ENCODE measurements around the gene SYNCRIP.
"Not testable (repeated sequence)": the region's sequence is repeated elsewhere in the genome, so short reads cannot be mapped to it uniquely, and the experiment has no call there.

SYNCRIP gene

DNA sequence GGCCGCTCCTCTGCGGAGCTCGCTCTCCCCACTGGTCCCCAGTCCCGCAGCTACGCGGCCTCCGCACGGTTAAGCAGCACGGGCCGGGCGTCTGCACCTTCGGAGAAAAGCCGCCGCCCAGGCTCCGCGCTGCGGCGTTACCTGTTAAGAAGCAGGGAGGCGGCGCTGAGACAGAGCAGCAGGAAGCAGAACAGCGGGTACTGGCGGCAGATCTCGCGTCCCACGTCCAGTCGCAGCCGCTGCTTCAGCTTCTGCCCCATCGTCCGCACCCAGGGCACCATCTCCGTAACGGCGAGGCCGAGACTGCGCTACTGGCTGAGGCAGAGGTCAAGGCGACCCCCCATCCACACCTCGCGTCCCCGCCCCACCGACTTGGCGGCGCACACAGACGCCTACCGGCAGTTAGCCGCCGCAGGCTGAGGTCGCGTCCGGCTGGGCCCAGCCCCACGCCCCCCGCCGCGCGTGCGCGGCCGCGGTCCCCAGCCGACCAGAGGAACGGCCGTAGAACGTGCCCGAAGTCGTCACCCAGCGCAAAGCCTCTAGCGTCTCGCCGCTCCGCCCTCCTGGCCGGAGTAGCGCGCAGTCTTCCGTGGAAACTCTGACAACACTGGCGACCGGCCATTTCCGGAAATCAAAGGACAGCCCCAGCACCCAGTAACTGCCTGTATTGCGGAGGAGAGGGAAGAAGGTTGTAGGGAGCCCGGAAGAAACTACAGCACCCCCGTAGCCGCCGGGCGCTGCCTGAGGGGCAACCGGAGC, 49.1 kb downstream of the SYNCRIP start, which contains the start of gene SNX14:
SNX14 (minus strand) TSS at position 421 of the 759 bp plus-strand sequence; CDS start at position 281, 140 bp downstream.
- peak; percentile 85 to 89 for DNase-seq

DNA sequence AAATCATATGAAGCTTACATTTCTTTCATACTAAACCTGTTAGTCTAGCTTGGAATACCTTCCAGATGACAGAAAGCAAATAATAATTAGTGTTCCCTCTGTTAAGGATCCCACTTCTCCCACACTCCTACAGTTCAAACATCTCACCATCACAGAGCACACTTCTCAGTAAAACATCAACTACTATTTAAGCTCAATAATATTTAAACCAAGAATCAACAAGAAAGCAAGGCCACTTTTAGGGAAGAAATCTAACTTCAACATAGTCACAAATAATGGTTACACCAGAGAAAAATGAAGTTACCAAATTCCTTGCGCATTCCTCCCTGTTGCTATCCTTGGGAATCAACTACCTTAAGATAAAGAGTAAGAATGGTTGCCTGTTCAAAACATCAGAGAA, 50.7 kb downstream of the SYNCRIP start:
- no peak for DNase-seq

DNA sequence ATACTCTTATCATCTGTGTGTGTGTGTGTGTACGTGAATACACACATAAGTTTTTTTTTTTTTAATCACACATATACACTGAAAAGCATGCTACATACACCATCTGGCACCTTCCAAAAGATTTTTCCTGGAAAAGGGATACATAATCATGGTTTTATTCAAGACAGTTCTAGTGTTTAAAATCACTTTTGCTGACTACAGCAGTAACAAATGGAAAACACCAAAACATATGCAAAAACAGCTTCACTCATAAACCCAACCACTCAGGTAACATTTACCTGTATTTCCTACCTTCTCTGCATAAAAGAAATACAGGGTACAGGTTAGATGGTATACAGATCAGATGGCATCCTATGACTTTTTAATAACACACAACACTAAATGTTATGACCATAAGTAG, 51.5 kb downstream of the SYNCRIP start:
- no peak for DNase-seq

DNA sequence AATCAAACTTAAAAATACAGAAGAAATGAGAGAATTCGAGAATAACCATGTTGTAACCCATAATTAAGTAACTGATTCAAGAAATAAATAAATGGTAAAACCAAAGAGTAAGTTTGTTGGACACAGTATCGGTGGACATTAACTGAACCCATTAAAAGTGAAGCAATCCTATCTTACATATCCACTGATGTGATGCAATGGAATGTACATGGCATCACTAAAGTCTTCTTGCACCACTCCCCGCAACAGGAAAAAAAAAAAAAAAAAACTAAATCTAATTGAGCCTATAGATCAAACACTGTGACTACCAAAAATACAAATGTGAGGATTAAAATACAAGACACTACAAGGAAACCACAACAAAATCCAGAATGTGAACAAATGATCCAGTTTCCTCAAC, 56.9 kb downstream of the SYNCRIP start:
- no peak for DNase-seq

DNA sequence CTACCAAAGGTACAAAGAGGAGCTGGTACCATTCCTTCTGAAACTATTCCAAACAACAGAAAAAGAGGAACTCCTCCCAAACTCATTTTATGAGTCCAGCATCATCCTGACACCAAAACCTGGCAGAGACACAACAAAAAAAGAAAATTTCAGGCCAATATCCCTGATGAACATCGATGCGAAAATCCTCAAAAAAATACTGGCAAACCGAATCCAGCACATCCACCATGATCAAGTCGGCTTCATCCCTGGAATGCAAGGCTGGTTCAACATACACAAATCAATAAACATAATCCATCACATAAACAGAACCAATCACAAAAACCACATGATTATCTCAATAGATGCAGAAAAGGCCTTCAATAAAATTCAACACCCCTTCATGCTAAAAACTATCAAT, 59.9 kb downstream of the SYNCRIP start:
- DNase-seq = not testable (repeated sequence)

DNA sequence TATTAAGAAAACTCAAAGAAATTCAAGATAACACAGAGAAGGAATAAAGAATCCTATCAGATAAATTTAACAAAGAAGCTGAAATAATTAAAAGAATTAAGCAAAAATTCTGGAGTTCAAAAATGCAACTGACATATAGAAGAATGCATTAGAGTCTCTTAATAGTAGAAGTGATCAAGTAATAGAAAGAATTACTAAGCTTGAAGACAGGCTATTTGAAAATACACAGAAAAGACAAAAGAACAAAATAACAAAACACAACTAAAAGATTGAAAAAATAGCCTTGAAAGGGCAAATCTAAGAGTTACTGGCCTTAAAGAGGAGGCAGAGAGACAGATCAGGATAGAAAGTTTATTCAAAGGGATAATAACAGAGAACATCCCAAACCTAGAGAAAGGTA, 61.1 kb downstream of the SYNCRIP start:
- DNase-seq = no peak

DNA sequence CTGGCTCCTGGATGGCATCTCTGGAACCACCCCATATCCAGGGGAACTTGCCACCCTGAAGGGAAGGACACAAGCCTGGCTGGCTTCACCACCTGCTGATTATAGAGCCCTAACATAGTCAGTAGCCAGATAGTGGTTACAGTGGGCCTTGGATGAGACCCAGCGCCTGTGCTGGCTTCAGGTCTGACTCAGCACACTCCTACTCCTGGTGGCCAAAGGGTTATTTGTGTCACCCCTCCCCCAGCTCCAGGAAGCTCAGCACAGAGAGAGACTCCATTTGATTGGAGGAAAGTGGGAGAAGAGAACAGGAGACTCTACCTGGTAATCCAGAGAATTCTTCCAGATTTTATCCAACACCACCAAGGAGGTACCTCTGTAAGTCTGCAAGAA, 61.8 kb downstream of the SYNCRIP start:
- no peak for DNase-seq

DNA sequence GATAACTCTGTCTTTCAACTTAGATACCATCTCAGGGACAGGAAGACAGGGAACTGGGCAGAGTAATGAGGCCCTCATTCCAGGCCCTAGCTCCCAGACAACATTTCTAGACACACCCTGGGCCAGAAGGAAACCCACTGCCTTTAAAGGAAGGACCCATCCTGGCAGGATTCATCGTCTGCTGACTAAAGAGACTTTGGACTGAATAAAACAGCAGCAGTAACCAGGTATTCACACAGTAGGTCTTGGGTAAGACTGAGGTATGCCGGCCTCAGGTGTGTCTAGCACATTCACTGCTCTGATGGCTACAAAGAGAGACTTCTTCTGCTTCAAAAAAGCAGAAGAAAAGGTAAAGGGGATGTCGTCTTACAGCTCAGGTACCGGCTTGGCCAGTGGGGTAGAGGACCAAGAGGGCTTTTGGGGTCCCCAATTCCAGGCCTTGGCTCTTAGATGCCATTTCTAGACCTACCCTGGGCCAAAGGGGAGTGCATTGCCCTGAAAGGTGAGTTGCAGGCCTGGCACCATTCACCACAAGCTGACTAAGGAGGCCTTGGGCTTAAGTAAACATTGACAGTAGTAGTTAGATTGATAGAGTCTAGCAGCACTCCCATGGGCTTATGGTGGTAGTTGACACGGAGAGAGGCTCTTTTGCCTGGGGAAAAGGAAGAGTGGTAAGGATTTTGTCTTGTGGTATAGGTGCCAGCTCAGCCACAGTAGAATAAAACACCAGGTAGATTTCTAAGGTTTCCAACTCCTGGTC, 62.4 kb downstream of the SYNCRIP start:
- DNase-seq = no peak

DNA sequence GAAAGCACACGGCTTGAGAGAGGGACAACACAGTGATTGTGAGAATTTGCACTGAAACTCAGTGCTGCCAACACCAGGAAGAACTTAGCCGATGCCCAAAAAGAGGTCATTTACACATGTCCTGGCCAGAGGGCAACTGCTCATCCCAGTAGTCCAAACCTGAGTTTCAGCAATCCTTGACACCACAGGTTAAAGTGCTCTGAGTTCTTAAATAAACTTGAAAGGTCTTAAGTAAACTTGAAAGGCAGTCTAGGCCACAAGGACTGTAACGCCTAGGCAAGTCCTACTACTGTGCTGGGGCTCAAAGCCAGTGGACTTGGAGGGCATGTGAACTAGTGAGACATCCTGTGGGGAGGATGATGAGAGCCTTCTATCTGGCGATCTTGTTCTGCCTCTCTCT, 63.1 kb downstream of the SYNCRIP start:
- DNase-seq = no peak

DNA sequence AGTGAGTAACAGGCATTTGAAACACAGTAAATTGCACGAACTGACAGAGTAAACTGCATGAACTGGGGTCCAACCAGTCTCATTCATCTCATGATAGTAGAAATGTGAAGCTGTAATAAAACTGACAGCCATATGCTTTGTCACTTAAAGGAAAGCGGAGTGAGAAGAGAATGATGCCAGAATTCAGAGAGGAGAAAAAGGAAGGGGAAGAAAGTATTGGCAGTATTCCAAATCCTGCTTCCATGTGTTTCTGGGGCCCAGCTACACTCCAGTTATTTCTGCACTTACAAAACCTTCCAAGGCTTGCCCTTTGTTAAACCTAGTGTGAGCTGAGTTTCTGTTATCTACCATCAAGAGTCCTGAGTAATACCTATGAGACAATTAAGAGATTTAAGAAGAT, 66.2 kb downstream of the SYNCRIP start:
- no peak for DNase-seq

DNA sequence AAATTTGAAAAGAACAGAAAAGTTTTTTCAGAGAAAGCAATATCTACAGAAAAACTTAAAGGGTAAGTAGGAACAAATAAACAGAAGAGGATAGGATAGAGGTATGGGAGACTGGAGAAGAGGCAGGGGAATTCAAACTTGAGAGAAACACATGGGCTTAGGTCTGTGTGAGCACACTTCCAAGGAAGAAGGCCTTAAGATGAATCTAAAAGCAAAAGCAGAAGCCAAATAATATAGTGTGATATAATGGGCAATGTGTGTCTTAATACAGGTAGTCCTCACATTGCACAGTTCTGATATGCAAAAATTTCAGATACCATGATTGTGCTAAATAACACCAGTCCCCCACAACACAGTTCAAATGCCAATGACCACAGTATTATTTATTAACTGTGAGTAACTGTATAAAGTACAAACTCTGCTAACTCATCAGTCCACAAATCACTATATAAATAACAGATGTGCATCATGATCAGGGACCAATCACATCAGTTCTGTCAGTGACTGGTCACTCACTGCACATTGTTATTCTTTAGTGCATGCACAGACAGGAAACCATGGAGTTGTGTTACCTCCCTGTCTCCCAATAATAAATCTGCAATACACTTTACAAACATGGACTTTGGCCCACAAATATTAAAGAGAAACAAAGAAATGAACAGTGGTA, 67.6 kb downstream of the SYNCRIP start:
- no peak for DNase-seq

DNA sequence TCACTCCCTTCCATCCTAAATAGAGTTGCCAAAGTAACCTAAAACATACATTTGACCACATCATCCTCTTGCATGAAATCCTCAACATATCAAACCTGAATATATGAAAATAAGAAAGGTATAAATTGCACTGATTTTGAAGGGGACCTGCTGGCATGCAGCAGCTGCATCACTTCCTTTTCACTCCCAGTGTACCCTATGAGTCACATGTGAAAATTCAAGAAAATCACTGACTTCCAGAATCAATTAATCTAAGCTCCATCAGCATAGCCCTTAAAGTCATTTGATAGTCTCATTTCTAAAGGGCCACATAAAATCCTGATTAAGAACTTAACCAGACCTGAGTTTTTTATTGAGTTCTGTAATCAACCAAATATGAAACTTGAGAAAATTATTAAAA, 73.4 kb downstream of the SYNCRIP start:
- no peak for DNase-seq

DNA sequence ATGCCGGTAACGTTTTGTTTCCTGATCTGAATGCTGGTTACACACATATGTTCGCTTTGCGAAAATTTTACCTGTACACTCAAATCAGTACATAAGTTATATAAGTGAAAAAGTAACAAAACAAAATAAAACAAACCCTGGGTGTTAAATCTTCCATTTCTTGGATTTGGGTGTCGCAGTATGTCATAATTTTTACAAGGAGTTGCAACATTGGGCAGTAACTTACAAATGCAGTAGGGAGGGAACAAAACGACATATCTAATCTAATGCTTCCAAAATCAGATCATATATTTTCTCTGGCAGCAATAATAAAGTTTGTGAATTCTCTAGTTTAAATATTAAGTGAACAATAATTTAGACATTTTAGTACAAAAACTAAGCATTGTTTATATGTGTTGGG, 74.3 kb downstream of the SYNCRIP start:
- DNase-seq = no peak

DNA sequence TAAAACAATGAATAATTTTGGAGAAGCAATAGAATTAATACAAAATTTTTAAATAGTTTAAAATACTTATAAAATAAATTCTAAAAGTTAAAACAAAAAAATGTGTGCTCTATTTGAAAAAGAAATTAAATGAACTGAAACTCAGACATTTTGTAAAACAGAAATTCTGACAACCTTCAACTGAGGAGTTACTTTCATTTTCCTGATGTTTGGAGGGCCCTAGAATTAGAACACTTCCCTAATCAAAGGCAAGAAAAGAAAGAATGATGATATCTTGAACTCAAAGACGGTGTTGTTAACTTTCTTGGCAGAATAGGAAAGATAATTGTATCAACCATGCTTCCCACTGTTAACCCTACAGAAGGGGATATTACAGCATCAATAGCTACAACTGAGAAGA, 77.0 kb downstream of the SYNCRIP start:
- DNase-seq = no peak

DNA sequence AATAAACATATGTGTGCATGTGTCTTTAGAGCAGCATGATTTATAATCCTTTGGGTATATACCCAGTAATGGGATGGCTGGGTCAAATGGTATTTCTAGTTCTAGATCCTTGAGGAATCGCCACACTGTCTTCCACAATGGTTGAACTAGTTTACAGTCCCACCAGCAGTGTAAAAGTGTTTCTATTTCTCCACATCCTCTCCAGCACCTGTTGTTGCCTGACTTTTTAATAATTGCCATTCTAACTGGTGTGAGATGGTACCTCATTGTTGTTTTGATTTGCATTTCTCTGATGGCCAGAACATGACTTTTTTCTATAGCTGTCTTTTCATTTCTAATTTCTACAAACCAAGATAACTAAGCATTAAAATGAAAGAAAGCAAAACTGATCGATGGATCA, 78.5 kb downstream of the SYNCRIP start:
- not testable (repeated sequence) for DNase-seq

All from CD4-positive, alpha-beta T cell treated with Interleukin-4 for 1 hour (primary cell).